Gastroesophageal sphincter (tissue), 4 donors: Measurements from ENCODE around the gene SOX13. TPM values are rescaled to one million over a fixed set of nuclear protein-coding genes. Genes with fewer than 3 reads are reported as not detected.

ENCODE experiments used
- ATAC-seq: fragments of 150-250 bp; one replicate; pipeline ENCODE4 v1.9.1; 2016; ENCODE audit warnings: mild to moderate bottlenecking, moderate library complexity
- H3K27ac ChIP-seq, 4 donors: fragments of 200-600 bp; sonication (generic) in 3 of 4; 1 replicate in 3 of 4; 2 replicates in 1 of 4; pipeline ENCODE4 v1.5.1; 2016 to 2019
- H3K27me3 ChIP-seq: fragments of 200-600 bp; sonication (generic); one replicate; pipeline ENCODE4 v1.5.1; 2019
- H3K36me3 ChIP-seq, 2 donors: fragments of 200-600 bp; sonication (generic); one replicate each; pipeline ENCODE4 v1.5.1; 2019; ENCODE audit warnings: control low read depth in 1 of 2
- H3K4me1 ChIP-seq, 3 donors: fragments of 200-600 bp; sonication (generic); 1 replicate in 2 of 3; 2 replicates in 1 of 3; pipeline ENCODE4 v1.5.1; 2016 to 2019; ENCODE audit warnings: control low read depth in 2 of 3
- H3K4me3 ChIP-seq, 2 donors: fragments of 200-600 bp; sonication (generic); one replicate each; pipeline ENCODE4 v1.5.1; 2019; ENCODE audit warnings: mild to moderate bottlenecking in 1 of 2, moderate library complexity in 1 of 2
- H3K9me3 ChIP-seq, 3 donors: fragments of 200-600 bp; sonication (generic); one replicate each; pipeline ENCODE4 v1.5.1; 2017 to 2019; ENCODE audit warnings: control low read depth in 2 of 3
- CTCF ChIP-seq, 4 experiments: fragments of 200-600 bp in 2 of 4; fragments of 450-650 bp in 2 of 4; sonication (generic) in 1 of 4; IDR thresholded peaks; one replicate each; pipeline ENCODE4 v1.5.1; 2017 to 2019; ENCODE audit warnings: antibody characterized with exemption in 4 of 4, mild to moderate bottlenecking in 2 of 4, moderate library complexity in 2 of 4
- EP300 ChIP-seq: sonication (generic); formaldehyde crosslinking; IDR thresholded peaks from one replicate; pipeline ENCODE4 v1.6.1; 2017; ENCODE audit warnings: antibody characterized with exemption, mild to moderate bottlenecking
- POLR2A ChIP-seq, 2 donors: fragments of 450-650 bp; IDR thresholded peaks; one replicate each; pipeline ENCODE4 v1.6.1; 2017; ENCODE audit warnings: antibody characterized with exemption in 2 of 2, mild to moderate bottlenecking in 2 of 2, moderate library complexity in 1 of 2
- POLR2AphosphoS5 ChIP-seq: sonication (generic); formaldehyde crosslinking; IDR thresholded peaks from one replicate; pipeline ENCODE4 v1.6.1; 2017; ENCODE audit warnings: antibody characterized with exemption
- WGBS, 2 donors: methylation state at CpG; one replicate each; pipeline ENCODE4 v1.1.5; 2018; ENCODE audit warnings: low coverage in 1 of 2; 5-methylcytosine and 5-hydroxymethylcytosine counted together
- total RNA-seq, 4 donors: library from RNA; depleted of rRNA; stranded (reverse); fragments of >200 nt; gene quantifications; one replicate each; pipeline ENCODE4 v1.1.0, GENCODE V29; 2016

Gene SOX13
- total RNA-seq, 4 donors from 2014 or later, result 15.3 to 20.4 (median 17.3) TPM

- WGBS, 2 donors, result 83 to 100% methylated on average over 1 to 2 of the region's 2 CpGs
- peaks cover 39% of the 10 kb centered on the region for H3K27me3 ChIP-seq
- peaks cover 0 to 25% (median 3%) of the 10 kb centered on the region in 3 donors for H3K9me3 ChIP-seq
- no peak for ATAC-seq
- no peaks in the 10 kb centered on the region for H3K4me1 ChIP-seq
- H3K27ac ChIP-seq, result no peak overlapping the region
- no peak overlapping the region for H3K4me3 ChIP-seq
- TF ChIP-seq CTCF (IDR thresholded peaks at IDR 0.05) (no peak), POLR2A (IDR thresholded peaks at IDR 0.05) (no peak), POLR2AphosphoS5 (no peak), EP300 (no peak)
- H3K36me3 ChIP-seq, result no peaks in the 10 kb centered on the region
Observed at GRCh38 chr1:204172404-204173029, 99.6 kb downstream of the SOX13 start.

- Histone ChIP-seq H3K9me3 (peaks cover 0 to 9% (median 0%) of the 10 kb centered on the region in 3 donors), H3K4me1 (no peaks in the 10 kb centered on the region), H3K36me3 (no peaks in the 10 kb centered on the region), H3K4me3 (no peak overlapping the region), H3K27ac (no peak overlapping the region), H3K27me3 (peaks cover 59% of the 10 kb centered on the region)
- TF ChIP-seq POLR2AphosphoS5 (no peak), POLR2A (IDR thresholded peaks at IDR 0.05) (no peak), EP300 (no peak), CTCF (IDR thresholded peaks at IDR 0.05) (no peak)
- ATAC-seq, result no peak
- 59 to 83% methylated on average over 3 of the region's 3 CpGs for WGBS, 2 donors
Observed at GRCh38 chr1:204174958-204175357, 102.0 kb downstream of the SOX13 start.

- no peak for ATAC-seq
- H3K27ac ChIP-seq, result no peak overlapping the region
- H3K36me3 ChIP-seq, result no peaks in the 10 kb centered on the region
- H3K4me1 ChIP-seq, result no peaks in the 10 kb centered on the region
- TF ChIP-seq CTCF (IDR thresholded peaks at IDR 0.05) (no peak), POLR2A (IDR thresholded peaks at IDR 0.05) (no peak), EP300 (no peak), POLR2AphosphoS5 (no peak)
- H3K4me3 ChIP-seq, result no peak overlapping the region
- WGBS, 2 donors, result 45 to 67% methylated on average over 2 to 4 of the region's 5 CpGs
- no peaks in the 10 kb centered on the region for H3K9me3 ChIP-seq
- H3K27me3 ChIP-seq, result peaks cover 59% of the 10 kb centered on the region
Observed at GRCh38 chr1:204176049-204176448, 103.1 kb downstream of the SOX13 start.

GRCh38 chr1:204177133-204177532 lies 104.2 kb downstream of the SOX13 start:
- Histone ChIP-seq H3K27ac (no peak overlapping the region), H3K4me1 (no peaks in the 10 kb centered on the region), H3K27me3 (peaks cover 59% of the 10 kb centered on the region), H3K36me3 (no peaks in the 10 kb centered on the region), H3K4me3 (no peak overlapping the region), H3K9me3 (no peaks in the 10 kb centered on the region)
- WGBS, 2 donors, result 33 to 35% methylated on average over 3 to 4 of the region's 4 CpGs
- TF ChIP-seq CTCF (IDR thresholded peaks at IDR 0.05) (no peak), POLR2AphosphoS5 (no peak), EP300 (no peak), POLR2A (IDR thresholded peaks at IDR 0.05) (no peak)
- no peak for ATAC-seq

Other genes starting within 250 kb of the SOX13 start
- 10 to 100 TPM; 18.9 to 46.7 (median 28.5) TPM for gene SNRPE, start 211.5 kb upstream of the SOX13 start, total RNA-seq
- gene ETNK2, start 78.9 kb downstream of the SOX13 start, total RNA-seq, result 10 to 100 TPM in 2 of 4 donors, 1 to 10 TPM in 2; 6.1 to 21.1 (median 9.5) TPM
- gene REN, start 93.2 kb downstream of the SOX13 start, total RNA-seq, result not detected
- not detected for gene KISS1, start 123.4 kb downstream of the SOX13 start, total RNA-seq
- 1 to 10 TPM in 1 of 4 donors, not detected in 3; 1.1 TPM for gene GOLT1A, start 140.9 kb downstream of the SOX13 start, total RNA-seq